GM12873 (cell line): ENCODE results near the gene SMOC1.

ENCODE experiments used
- CTCF ChIP-seq: IDR thresholded peaks from 2 replicates; pipeline ENCODE4 v1.5.1; 2012; ENCODE audit warnings: low read depth, mild to moderate bottlenecking, moderate library complexity, low read length, control low read depth; ENCODE audit not compliant: insufficient read depth; ENCODE audit errors: missing control alignments

The SMOC1 gene

GRCh38 chr14:69987406-69988121 lies 108.3 kb downstream of the SMOC1 start:
- no peak for TF ChIP-seq CTCF

- no peak for TF ChIP-seq CTCF
Measured at GRCh38 chr14:69988979-69989378, 109.8 kb downstream of the SMOC1 start.

GRCh38 chr14:69989622-69990021 lies 110.4 kb downstream of the SMOC1 start:
- no peak for TF ChIP-seq CTCF

GRCh38 chr14:69990323-69990722 lies 111.1 kb downstream of the SMOC1 start:
- no peak for TF ChIP-seq CTCF

GRCh38 chr14:69991422-69991821 lies 112.2 kb downstream of the SMOC1 start:
- TF ChIP-seq CTCF: no peak

- TF ChIP-seq CTCF: no peak
Measured at GRCh38 chr14:69992564-69992963, 113.3 kb downstream of the SMOC1 start.

GRCh38 chr14:69993326-69993725 lies 114.1 kb downstream of the SMOC1 start:
- no peak for TF ChIP-seq CTCF
